Activated CD8-positive, alpha-beta memory T cell treated with anti-CD3 and anti-CD28 coated beads for 36 hours (primary cell): ENCODE results near the gene EPB41L4A. TPM values are rescaled to one million over a fixed set of nuclear protein-coding genes. Genes with fewer than 3 reads are reported as not detected.

Source experiments
- CTCF ChIA-PET: fragments of 350-600 bp; sonication (Branson Sonifier 250); formaldehyde crosslinking; loops from one replicate; lab custom pipeline; 2021; ENCODE audit warnings: antibody characterized with exemption; lab: Charles Lee
- POLR2A ChIA-PET: fragments of 350-600 bp; sonication (Branson Sonifier 250); formaldehyde crosslinking; loops from one replicate; lab custom pipeline; 2021; ENCODE audit warnings: antibody characterized with exemption; lab: Charles Lee
- total RNA-seq, 2 experiments: library from RNA; stranded (reverse); gene quantifications; one replicate each; pipeline ENCODE4 v1.2.3, GENCODE V29; 2021

Gene EPB41L4A
- total RNA-seq, 2 experiments from 2014 or later = 0.04 to 0.13 TPM

GRCh38 chr5:112146323-112147226 lies 272.5 kb downstream of the EPB41L4A start:
- ChIA-PET POLR2A (no interaction called here), CTCF (interaction anchor here (0.5 to 1.0 kb wide), 4 partner anchors 594 to 627 kb away, joined by 3 read pairs; no protein-coding TSS in a partner anchor)

DNA sequence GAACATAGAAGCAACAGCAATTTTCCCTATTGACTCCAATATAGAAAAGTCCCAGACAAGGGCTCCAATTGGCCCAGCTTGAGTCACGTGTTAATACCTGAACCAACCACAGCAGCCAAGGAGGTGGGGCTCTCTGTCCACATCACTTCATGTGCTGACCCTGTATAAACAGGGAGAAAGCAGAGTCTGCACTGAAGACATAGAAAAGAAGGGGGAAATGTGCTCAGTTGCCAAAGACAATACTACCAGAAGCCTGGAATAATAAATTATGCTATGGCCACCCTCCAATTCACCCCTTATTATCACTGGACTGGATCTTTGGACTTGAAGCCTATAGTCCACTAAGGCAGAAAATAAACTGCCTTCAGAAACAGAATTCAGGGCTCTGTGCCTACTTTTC lies 275.4 kb downstream of the EPB41L4A start:
- POLR2A ChIA-PET = no interaction called here

DNA sequence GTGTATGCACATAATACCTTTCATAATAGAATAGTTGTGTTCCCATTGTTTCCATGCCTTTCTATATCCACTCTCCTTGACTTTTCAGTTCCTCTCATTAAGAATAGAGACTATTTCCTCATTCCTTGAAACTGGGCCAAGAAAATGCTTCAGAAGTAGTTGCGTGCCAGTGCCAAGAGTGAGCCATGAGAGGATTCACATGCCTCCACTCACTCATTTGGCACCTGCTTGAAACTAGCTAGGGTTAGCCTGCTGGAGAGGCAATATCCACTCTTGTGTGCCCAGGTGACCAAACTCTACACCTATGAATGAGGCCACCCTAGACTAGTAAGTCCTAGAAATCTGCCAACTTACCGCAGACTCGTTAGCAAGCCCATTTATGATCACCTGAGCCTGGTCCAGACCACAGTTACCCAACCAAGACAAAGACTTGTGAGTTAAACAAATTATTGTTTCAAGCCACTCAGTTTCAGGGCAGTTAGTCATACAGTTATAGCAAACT lies 276.3 kb downstream of the EPB41L4A start:
- POLR2A ChIA-PET = no interaction called here
- CTCF ChIA-PET = no interaction called here

More for the DNA sequence above, 275.4 kb downstream of the EPB41L4A start:
- CTCF ChIA-PET = no interaction called here

- CTCF ChIA-PET = no interaction called here
- POLR2A ChIA-PET = no interaction called here
Observed at GRCh38 chr5:112141582-112141981, 277.5 kb downstream of the EPB41L4A start.

DNA sequence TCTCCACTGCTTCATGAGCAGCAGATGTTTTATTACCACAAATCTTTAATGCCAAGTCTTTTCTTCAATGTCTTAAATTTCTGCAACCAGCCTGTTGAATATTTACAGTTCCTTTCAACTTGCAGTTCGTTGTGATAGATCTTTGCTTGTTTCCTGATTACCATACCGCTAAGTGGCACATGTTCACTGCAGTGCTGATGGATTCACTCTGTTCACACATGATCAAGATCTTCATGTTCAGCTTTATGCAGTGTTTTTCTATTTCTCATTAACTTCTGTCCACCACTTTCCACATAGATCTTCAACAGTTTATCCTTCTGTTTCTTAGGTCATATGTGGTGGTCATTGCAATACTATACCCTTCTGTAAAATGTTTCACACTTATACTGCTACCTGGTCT lies 280.6 kb downstream of the EPB41L4A start:
- POLR2A ChIA-PET = no interaction called here
- CTCF ChIA-PET = no interaction called here

DNA sequence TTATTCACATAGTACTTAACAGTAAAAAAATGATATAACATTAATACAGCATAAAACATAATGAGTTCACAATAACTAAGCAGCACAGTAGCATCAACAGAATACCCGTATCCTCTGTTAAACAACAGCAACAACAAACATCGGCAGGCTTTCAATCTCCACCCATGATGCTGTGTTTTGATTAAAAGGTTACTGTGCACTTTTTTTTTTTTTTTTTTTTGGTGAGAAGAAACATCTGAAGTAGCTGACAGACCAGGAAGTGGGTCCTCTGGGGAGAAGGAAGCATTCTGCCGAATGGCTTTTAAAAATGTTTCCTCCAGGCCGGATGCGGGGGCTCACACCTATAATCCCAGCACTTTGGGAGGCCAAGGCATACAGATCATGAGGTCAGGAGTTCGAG lies 282.3 kb downstream of the EPB41L4A start:
- POLR2A ChIA-PET = no interaction called here
- CTCF ChIA-PET = no interaction called here

DNA sequence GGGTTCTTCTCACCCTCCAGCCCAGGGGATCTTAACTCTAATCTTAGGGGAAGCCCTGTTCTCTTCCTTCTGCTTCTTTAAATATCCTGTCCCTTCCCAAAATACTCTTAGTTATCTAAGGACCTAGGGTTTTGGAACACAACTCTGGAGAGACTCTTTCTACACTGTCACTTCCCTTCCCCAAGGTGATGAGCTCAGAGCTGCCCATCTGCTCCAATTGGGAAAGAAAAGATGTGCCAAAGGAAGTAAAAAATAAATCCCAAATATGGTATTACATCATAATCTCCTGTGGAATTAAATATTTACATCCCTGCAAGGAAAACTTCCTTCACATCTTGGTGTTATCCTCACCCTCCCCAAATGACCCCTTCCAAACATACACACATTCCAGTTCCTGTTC lies 291.2 kb downstream of the EPB41L4A start:
- CTCF ChIA-PET = no interaction called here
- POLR2A ChIA-PET = no interaction called here

DNA sequence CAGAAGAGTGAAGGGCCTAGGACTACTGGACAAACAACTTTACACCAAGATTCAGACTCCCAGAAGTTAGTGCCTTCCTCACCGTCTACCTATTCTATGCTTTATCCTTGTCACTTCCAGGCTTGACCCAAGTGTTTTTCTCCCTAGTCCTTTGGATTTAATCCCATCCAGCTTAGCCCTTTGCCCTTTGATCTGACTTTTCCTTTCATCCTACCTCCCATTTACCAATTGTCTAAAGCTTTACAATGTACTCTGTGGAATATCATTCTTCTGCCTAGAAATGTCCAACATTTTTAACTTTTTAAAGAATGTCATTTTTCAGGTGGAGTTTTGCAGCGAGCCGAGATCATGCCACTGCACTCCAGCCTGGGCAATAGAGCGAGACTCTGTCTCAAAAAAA lies 292.1 kb downstream of the EPB41L4A start:
- ChIA-PET POLR2A (no interaction called here), CTCF (no interaction called here)

DNA sequence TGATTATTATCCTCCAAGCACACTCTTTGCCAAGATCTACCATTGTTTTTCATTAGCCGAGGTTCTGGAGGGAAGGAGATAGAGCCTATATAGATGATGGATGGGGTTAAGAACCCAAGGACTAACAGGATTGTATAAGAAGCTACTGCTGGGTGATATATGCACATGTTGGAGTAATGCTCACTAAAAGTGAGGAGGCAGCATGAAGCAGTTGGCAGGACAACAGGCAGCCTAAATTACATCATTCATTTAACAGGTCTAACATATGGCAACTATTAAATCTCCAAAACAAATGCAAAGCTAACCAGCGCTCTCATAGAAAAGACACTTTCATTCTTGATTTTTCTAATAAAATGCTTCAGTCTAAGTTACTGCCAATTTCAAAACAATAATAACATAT lies 293.2 kb downstream of the EPB41L4A start:
- CTCF ChIA-PET = no interaction called here
- POLR2A ChIA-PET = no interaction called here

DNA sequence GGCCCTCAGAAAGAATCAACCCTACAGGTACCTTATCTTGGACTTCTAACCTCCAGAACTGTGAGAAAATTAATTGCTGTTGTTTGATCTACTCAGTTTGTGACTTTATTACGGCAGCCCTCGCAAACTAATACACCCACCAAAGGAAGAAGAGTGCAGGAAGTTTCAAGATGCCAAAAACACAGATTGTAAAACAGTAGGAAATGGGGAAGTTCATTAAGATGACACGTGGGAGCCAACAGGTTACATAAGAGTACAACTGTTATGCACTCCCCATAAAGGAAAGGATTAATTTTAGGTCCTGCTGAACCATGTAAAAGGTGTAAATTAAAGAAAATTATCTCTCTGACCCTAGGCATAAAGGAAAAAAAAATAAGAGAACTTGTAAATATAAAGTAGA lies 294.3 kb downstream of the EPB41L4A start:
- CTCF ChIA-PET = no interaction called here

DNA sequence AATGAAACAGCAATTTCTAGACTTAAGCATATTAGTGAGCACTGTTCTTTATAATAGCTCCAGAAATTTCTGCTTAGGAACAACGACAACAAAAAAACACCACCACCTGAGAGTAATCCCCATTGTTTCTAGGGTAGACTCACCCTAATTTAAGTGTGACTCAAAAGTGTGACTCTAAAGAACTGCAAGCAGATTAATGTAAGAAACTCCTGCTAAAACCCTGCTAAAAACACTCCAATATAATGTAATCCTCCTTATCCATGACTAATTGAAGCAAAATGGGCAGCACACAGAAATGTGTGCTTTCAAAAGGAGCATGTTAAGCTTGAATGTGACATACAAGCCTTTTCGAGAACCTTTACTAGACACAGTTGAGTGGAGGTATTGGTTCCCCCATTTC lies 296.0 kb downstream of the EPB41L4A start:
- POLR2A ChIA-PET = no interaction called here
- CTCF ChIA-PET = no interaction called here

More for the DNA sequence above, 294.3 kb downstream of the EPB41L4A start:
- POLR2A ChIA-PET = no interaction called here

DNA sequence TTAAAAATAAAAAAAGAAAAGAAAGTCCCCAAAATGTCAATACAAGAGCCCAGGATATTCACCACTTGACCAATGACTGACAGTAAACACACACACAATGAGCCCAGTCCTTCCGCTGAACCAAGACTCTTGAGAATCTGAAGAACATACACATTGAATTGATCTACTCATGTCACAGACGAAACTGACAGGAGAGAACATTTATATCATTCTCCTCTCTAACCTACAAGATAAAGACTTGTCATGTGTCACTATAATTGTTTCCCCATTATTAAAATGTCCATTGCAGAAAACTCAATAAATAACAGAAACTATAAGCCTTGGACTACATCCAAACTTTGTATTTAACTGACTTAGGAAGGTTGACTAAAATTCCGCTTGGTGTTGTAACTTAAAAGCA lies 296.7 kb downstream of the EPB41L4A start:
- ChIA-PET POLR2A (no interaction called here), CTCF (no interaction called here)

DNA sequence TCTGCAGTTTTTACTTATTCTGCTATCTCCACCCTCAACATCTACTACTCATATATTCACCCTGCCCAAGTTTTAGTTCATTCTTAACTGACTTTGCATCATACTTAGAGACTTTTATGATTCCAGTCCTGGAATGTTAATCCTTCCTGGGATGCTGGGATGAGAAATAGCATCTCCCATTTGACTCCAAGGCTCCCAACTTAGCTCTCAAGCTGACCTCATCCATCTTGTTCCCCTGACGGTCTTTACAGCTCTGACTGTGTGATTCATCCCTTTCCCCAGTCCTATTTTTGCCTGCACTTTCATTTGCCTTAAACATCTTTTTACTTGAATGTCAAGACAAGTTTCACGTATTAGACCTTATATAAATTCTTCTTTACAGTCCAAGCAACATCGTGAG lies 297.8 kb downstream of the EPB41L4A start:
- ChIA-PET POLR2A (no interaction called here), CTCF (no interaction called here)

DNA sequence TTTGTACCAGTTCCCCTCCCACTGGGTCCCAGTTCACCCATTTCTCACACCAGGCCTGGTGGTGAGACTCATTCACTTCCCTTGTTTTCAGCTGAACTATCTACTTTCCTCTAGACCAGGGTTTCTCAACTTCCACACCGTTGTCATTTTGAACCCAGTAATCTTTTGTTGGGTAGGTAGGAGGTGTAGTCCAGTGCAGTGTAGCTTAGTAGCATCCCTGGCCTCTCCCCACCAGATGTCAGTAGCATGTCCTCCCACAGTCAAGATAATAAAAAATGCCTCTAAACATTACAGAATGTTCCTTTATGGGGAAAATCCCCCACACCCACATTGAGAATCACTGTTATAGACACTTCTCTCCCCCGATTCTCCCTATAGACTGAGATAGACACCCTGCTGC lies 299.1 kb downstream of the EPB41L4A start:
- ChIA-PET POLR2A (no interaction called here), CTCF (no interaction called here)

GRCh38 chr5:112119508-112119907 lies 299.6 kb downstream of the EPB41L4A start:
- ChIA-PET POLR2A (no interaction called here), CTCF (no interaction called here)

- ChIA-PET CTCF (no interaction called here), POLR2A (no interaction called here)
Observed at GRCh38 chr5:112117551-112117950, 301.5 kb downstream of the EPB41L4A start.

- CTCF ChIA-PET = no interaction called here
- POLR2A ChIA-PET = no interaction called here
Observed at GRCh38 chr5:112116371-112116770, 302.7 kb downstream of the EPB41L4A start.

DNA sequence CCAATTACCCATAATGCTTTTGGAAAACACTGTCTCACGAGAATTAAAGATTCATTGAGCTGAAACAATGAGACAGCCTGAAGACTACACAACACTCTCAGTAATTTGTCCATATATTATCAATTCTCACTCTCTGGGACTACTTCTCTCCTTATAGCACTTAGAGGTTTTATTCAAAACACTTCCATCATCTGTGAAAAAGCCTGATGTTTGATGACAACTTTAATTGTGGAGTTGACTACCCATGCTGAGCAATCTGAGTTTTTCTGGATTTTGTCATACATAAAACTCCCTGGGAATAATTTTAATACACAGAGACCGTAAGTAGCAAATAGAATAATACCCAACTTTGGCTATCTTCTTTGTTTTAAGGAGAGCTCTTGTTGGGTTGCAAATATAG lies 305.5 kb downstream of the EPB41L4A start:
- ChIA-PET CTCF (no interaction called here), POLR2A (no interaction called here)
